ENCODE results near the gene PPP4R2.

- TF ChIP-seq, protein P1, sequence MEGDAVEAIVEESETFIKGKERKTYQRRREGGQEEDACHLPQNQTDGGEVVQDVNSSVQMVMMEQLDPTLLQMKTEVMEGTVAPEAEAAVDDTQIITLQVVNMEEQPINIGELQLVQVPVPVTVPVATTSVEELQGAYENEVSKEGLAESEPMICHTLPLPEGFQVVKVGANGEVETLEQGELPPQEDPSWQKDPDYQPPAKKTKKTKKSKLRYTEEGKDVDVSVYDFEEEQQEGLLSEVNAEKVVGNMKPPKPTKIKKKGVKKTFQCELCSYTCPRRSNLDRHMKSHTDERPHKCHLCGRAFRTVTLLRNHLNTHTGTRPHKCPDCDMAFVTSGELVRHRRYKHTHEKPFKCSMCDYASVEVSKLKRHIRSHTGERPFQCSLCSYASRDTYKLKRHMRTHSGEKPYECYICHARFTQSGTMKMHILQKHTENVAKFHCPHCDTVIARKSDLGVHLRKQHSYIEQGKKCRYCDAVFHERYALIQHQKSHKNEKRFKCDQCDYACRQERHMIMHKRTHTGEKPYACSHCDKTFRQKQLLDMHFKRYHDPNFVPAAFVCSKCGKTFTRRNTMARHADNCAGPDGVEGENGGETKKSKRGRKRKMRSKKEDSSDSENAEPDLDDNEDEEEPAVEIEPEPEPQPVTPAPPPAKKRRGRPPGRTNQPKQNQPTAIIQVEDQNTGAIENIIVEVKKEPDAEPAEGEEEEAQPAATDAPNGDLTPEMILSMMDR (IDR thresholded peaks at IDR 0.05) = no peak
- TF ChIP-seq ZFX (IDR thresholded peaks at IDR 0.05; ENCODE audit: borderline replicate concordance) = no peak
These were observed 74.3 kb downstream of the PPP4R2 start for GRCh38 chr3:73070675-73071575.

All from 22Rv1 (cell line).